Erythroblast (primary cell): ENCODE data around the gene ATP6V1F.

Experiments
- GATA1 ChIP-seq: IDR thresholded peaks from 2 replicates; pipeline ENCODE4 v1.6.1; 2011; ENCODE audit warnings: low read depth, mild to moderate bottlenecking, control low read depth, low read length, moderate library complexity
- POLR2A ChIP-seq: IDR thresholded peaks from 2 replicates; pipeline ENCODE4 v1.6.1; 2011; ENCODE audit warnings: mild to moderate bottlenecking, low read length

DNA sequence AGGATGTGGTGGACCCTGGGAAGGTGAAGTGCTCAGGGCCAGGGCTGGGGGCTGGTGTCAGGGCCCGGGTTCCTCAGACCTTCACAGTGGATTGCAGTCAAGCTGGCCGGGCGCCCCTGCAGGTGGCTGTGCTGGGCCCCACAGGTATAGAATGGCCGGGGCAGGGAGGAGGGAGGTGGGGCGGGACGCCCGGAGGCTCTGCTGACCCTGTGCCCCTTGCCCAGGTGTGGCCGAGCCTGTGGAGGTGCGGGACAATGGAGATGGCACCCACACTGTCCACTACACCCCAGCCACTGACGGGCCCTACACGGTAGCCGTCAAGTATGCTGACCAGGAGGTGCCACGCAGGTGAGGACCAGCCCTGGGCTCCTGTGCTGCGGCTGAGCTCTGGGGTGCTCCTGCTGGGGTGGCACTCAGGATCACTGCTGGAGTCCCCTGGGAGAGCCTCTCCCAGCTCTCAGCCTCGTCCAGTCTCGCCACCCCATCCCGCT lies 14.9 kb upstream of the ATP6V1F start:
- TF ChIP-seq POLR2A = no peak
- TF ChIP-seq GATA1 = no peak
